HepG2 (cell line): ENCODE results near the gene PDE4D.

Experiments used
- CHD2 ChIP-seq: IDR thresholded peaks from 2 replicates; pipeline ENCODE4 v1.6.1; 2011; ENCODE audit warnings: low read depth, low read length, improper control_type of control experiment
- CTCF ChIP-seq: sonication (generic); formaldehyde crosslinking; IDR thresholded peaks from 2 replicates; pipeline ENCODE4 v1.5.0; 2020; ENCODE audit warnings: mild to moderate bottlenecking, missing genetic modification reagents, moderate library complexity
- EP300 ChIP-seq, 3 experiments: sonication (generic) in 1 of 3; formaldehyde crosslinking in 1 of 3; IDR thresholded peaks; 2 replicates each; pipeline versions ENCODE4 v1.5.1 to v1.6.1; 2011 to 2020; ENCODE audit warnings: low read depth in 2 of 3, low read length in 2 of 3, borderline replicate concordance in 1 of 3, improper control_type of control experiment in 1 of 3, mild to moderate bottlenecking in 1 of 3, missing genetic modification reagents in 1 of 3, moderate library complexity in 1 of 3
- MXD1 ChIP-seq: sonication (generic); formaldehyde crosslinking; IDR thresholded peaks from 2 replicates; pipeline ENCODE4 v1.4.0; 2020; ENCODE audit warnings: mild to moderate bottlenecking, missing genetic modification reagents
- POLR2A ChIP-seq, 2 experiments: IDR thresholded peaks; 2 replicates each; pipeline ENCODE4 v1.6.1; 2011; ENCODE audit warnings: low read depth in 2 of 2, low read length in 2 of 2, mild to moderate bottlenecking in 1 of 2, moderate library complexity in 1 of 2; ENCODE audit not compliant: insufficient read depth in 1 of 2
- ZBTB1 ChIP-seq: sonication (generic); formaldehyde crosslinking; IDR thresholded peaks from 2 replicates; pipeline ENCODE4 v1.4.0; 2020; ENCODE audit warnings: missing genetic modification reagents, borderline replicate concordance
- ZNF446 ChIP-seq: sonication (generic); formaldehyde crosslinking; IDR thresholded peaks from 2 replicates; pipeline ENCODE4 v1.5.0; 2020; ENCODE audit warnings: mild to moderate bottlenecking, missing genetic modification reagents
- ZNF558 ChIP-seq: sonication (generic); formaldehyde crosslinking; IDR thresholded peaks from 2 replicates; pipeline ENCODE4 v1.9.0; 2022; ENCODE audit warnings: mild to moderate bottlenecking, missing genetic modification reagents, borderline replicate concordance

- TF ChIP-seq CHD2 = no peak
- no peak for TF ChIP-seq ZBTB1 (CRISPR knock-in tag)
- TF ChIP-seq EP300 (IDR thresholded peaks at IDR 0.05; ENCODE audit: low read depth in 2 of 2, low read length in 2 of 2) = no peak
- TF ChIP-seq EP300 (CRISPR knock-in tag; IDR thresholded peaks at IDR 0.05; ENCODE audit: borderline replicate concordance) = no peak
- peak; percentile 47 for TF ChIP-seq CTCF (CRISPR knock-in tag)
- no peak for TF ChIP-seq MXD1 (CRISPR knock-in tag)
- TF ChIP-seq ZNF558 (CRISPR knock-in tag) = no peak
- TF ChIP-seq POLR2A (IDR thresholded peaks at IDR 0.05; ENCODE audit: insufficient read depth in 1 of 2, low read depth in 2 of 2, low read length in 2 of 2) = no peak
- no peak for TF ChIP-seq ZNF446 (CRISPR knock-in tag)
Measured at GRCh38 chr5:59390074-59390659, 503.4 kb downstream of the PDE4D start.
